MM.1S (cell line): Measurements from ENCODE around the gene SLC16A12.
"Not testable (repeated sequence)": the region's sequence is repeated elsewhere in the genome, so short reads cannot be mapped to it uniquely, and the experiment has no call there.

ENCODE experiments used
- DNase-seq: peaks from one replicate; pipeline ENCODE4 v3.0.0-alpha.2; 2015
- H2AFZ ChIP-seq: fragments of 300-600 bp; sonication (generic); 2 replicates; pipeline ENCODE4 v1.6.0; 2016; ENCODE audit warnings: antibody characterized with exemption, low read length
- H3F3A ChIP-seq: fragments of 300-600 bp; sonication (generic); 2 replicates; pipeline ENCODE4 v1.6.1; 2016; ENCODE audit warnings: mild to moderate bottlenecking, antibody characterized with exemption, low read length, moderate library complexity, mixed read lengths; ENCODE audit not compliant: insufficient read depth
- H3K27ac ChIP-seq: fragments of 300-600 bp; sonication (generic); 2 replicates; pipeline ENCODE4 v1.5.1; 2016; ENCODE audit warnings: mild to moderate bottlenecking, low read length
- H3K27me3 ChIP-seq: fragments of 300-600 bp; sonication (generic); replicated peaks from 2 replicates; pipeline ENCODE4 v1.6.0; 2016; ENCODE audit warnings: low read length; ENCODE audit not compliant: insufficient read depth
- H3K36me3 ChIP-seq: fragments of 300-600 bp; sonication (generic); replicated peaks from 2 replicates; pipeline ENCODE4 v1.6.1; 2016; ENCODE audit warnings: mild to moderate bottlenecking, low read length, mixed read lengths; ENCODE audit not compliant: insufficient read depth
- H3K4me1 ChIP-seq: fragments of 300-600 bp; sonication (generic); 2 replicates; pipeline ENCODE4 v1.6.1; 2016; ENCODE audit warnings: low read length, mixed read lengths
- H3K4me2 ChIP-seq: fragments of 300-600 bp; sonication (generic); 2 replicates; pipeline ENCODE4 v1.6.0; 2016; ENCODE audit warnings: low read depth, low read length
- H3K4me3 ChIP-seq: fragments of 300-600 bp; sonication (generic); 2 replicates; pipeline ENCODE4 v1.5.1; 2016; ENCODE audit warnings: low read length, mixed read lengths
- H3K79me2 ChIP-seq: fragments of 300-600 bp; sonication (generic); 2 replicates; pipeline ENCODE4 v1.6.1; 2016; ENCODE audit warnings: mixed run types, low read length, mixed read lengths
- H3K9ac ChIP-seq: fragments of 300-600 bp; sonication (generic); 2 replicates; pipeline ENCODE4 v1.6.1; 2016; ENCODE audit warnings: low read length, mixed read lengths
- H3K9me2 ChIP-seq: fragments of 300-600 bp; sonication (generic); replicated peaks from 2 replicates; pipeline ENCODE4 v1.6.1; 2016; ENCODE audit warnings: mild to moderate bottlenecking, low read length, mixed read lengths; ENCODE audit not compliant: insufficient read depth
- H3K9me3 ChIP-seq: fragments of 300-600 bp; sonication (generic); replicated peaks from 2 replicates; pipeline ENCODE4 v1.6.1; 2016; ENCODE audit warnings: mild to moderate bottlenecking, low read length, mixed read lengths; ENCODE audit not compliant: insufficient read depth
- H4K20me1 ChIP-seq: fragments of 300-600 bp; sonication (generic); 2 replicates; pipeline ENCODE4 v1.6.1; 2016; ENCODE audit warnings: mild to moderate bottlenecking, low read length, moderate library complexity, mixed read lengths; ENCODE audit not compliant: insufficient read depth
- EZH2 ChIP-seq: fragments of 300-600 bp; sonication (generic); optimal IDR thresholded peaks from 2 replicates; pipeline ENCODE3; 2017; ENCODE audit warnings: low read depth, mild to moderate bottlenecking, antibody characterized with exemption, low read length, mixed read lengths
- EZH2phosphoT487 ChIP-seq: fragments of 300-600 bp; sonication (generic); IDR thresholded peaks from 2 replicates; pipeline ENCODE4 v1.6.1; 2018; ENCODE audit warnings: antibody characterized with exemption, low read length
- TF ChIP-seq, protein P1 (sequence below): fragments of 300-600 bp; sonication (generic); IDR thresholded peaks from 2 replicates; pipeline ENCODE4 v1.5.1; 2016; ENCODE audit warnings: antibody characterized with exemption, low read length, mixed read lengths

The SLC16A12 gene

DNA sequence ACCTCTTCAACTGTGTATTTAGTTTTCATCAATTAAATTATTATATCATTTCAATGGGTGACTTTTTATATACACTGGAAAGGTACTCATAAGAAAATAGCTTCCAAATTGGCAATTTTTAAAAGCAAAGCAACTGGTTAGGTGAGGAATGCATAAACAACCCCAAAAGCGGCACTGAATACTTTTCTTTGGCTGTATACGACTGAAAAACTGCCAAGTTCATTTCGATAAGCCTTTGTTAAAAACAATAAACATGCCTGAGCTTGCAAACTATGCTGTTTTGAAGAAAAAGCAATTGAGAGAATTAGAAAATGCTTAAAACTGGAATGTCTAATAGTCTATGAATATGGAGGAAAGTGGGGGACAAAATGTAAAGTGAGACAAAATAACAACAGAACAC, 2.9 kb downstream of the SLC16A12 start:
- no peaks in the 10 kb centered on the region for H3K9me3 ChIP-seq
- no peak for DNase-seq
- H3K27me3 ChIP-seq, result no peaks in the 10 kb centered on the region

DNA sequence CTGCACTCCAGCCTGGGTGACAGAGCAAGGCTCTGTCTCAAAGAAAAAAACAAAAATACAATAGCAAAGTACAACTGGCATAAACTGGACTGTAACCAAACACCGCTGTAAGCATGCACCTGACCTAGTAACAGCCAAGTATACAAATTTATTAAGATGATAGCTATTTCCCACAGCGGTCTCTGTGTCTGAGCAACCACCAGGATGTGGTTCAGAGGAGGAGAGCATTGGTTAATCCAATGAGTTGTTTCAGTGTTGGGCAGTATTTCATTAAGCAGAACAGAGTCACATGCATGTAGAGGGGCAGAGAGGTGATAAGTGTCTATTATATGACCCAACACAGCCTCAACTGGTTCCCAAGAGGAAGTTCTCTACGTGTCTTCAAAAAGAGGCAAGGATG, 4.0 kb downstream of the SLC16A12 start:
- Histone ChIP-seq H3K9me3 (no peaks in the 10 kb centered on the region), H3K4me2 (no peak overlapping the region), H3K79me2 (no peaks in the 10 kb centered on the region), H3K27ac (no peak overlapping the region), H3K4me1 (no peaks in the 10 kb centered on the region), H3K4me3 (no peak overlapping the region), H4K20me1 (no peaks in the 10 kb centered on the region), H2AFZ (no peak overlapping the region), H3K36me3 (no peaks in the 10 kb centered on the region), H3F3A (no peaks in the 10 kb centered on the region), H3K9ac (no peak overlapping the region), H3K27me3 (no peaks in the 10 kb centered on the region), H3K9me2 (no peaks in the 10 kb centered on the region)
- TF ChIP-seq EZH2 (no peak), EZH2phosphoT487 (no peak)
- TF ChIP-seq, protein P1, sequence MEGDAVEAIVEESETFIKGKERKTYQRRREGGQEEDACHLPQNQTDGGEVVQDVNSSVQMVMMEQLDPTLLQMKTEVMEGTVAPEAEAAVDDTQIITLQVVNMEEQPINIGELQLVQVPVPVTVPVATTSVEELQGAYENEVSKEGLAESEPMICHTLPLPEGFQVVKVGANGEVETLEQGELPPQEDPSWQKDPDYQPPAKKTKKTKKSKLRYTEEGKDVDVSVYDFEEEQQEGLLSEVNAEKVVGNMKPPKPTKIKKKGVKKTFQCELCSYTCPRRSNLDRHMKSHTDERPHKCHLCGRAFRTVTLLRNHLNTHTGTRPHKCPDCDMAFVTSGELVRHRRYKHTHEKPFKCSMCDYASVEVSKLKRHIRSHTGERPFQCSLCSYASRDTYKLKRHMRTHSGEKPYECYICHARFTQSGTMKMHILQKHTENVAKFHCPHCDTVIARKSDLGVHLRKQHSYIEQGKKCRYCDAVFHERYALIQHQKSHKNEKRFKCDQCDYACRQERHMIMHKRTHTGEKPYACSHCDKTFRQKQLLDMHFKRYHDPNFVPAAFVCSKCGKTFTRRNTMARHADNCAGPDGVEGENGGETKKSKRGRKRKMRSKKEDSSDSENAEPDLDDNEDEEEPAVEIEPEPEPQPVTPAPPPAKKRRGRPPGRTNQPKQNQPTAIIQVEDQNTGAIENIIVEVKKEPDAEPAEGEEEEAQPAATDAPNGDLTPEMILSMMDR, result no peak
- DNase-seq, result no peak

More for the DNA sequence above, 2.9 kb downstream of the SLC16A12 start:
- no peak overlapping the region for H3K4me3 ChIP-seq
- H3K4me2 ChIP-seq, result no peak overlapping the region
- H3K36me3 ChIP-seq, result no peaks in the 10 kb centered on the region
- no peaks in the 10 kb centered on the region for H4K20me1 ChIP-seq
- H3K9me2 ChIP-seq, result no peaks in the 10 kb centered on the region
- H3K27ac ChIP-seq, result no peak overlapping the region
- no peak overlapping the region for H2AFZ ChIP-seq
- TF ChIP-seq EZH2 (no peak), EZH2phosphoT487 (no peak)
- H3K4me1 ChIP-seq, result no peaks in the 10 kb centered on the region
- H3F3A ChIP-seq, result no peaks in the 10 kb centered on the region
- H3K9ac ChIP-seq, result no peak overlapping the region
- H3K79me2 ChIP-seq, result no peaks in the 10 kb centered on the region

DNA sequence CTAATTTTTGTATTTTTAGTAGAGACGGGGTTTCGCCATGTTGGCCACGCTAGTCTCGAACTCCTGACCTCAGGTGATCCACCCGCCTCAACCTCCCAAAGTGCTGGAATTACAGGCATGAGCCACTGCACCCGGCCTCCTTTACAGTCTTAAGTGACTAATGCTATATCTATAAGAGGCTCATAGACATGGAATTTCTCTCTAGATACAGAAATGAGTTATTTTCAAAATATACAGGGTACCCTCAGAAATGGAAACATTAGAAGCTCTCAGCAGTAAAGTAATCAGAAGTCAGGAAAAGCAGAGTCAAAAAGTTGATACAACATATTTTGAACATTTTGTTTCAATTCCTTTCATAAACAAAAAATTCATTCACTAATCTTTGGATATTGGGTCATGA, 5.7 kb downstream of the SLC16A12 start:
- H3K9ac ChIP-seq, H3K27me3 ChIP-seq, H3K4me2 ChIP-seq, H3K27ac ChIP-seq, H3K9me3 ChIP-seq, H2AFZ ChIP-seq, H3K36me3 ChIP-seq, DNase-seq, H4K20me1 ChIP-seq, H3F3A ChIP-seq, H3K79me2 ChIP-seq, H3K4me1 ChIP-seq, H3K4me3 ChIP-seq, H3K9me2 ChIP-seq: not testable (repeated sequence)

DNA sequence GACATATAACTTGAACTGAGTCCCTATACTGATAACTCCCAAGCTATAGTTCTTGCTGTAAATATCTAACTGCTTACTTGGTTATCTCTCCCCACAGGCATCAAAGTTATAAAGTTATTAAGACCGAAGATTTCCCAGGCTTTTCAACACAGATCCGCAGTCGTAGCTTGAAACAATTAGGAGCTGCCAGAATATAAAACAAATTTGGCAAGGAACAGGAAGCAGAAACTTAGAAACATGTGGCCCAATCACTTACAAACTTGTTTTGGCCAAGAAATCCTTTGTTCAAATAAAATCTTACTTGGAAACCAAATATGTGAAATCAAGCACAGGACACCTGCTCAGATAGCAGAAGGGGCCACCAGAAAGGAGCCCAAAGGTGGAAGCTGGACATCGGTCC, 9.0 kb downstream of the SLC16A12 start:
- TF ChIP-seq, protein P1, result no peak
- no peak for TF ChIP-seq EZH2phosphoT487
- no peak for TF ChIP-seq EZH2
- no peaks in the 10 kb centered on the region for H3F3A ChIP-seq
- H2AFZ ChIP-seq, result no peak overlapping the region

More for the DNA sequence above, 9.0 kb downstream of the SLC16A12 start:
- Histone ChIP-seq H3K9ac (no peak overlapping the region), H3K9me3 (no peaks in the 10 kb centered on the region), H3K27ac (no peak overlapping the region), H3K4me3 (no peak overlapping the region), H3K4me1 (no peaks in the 10 kb centered on the region), H3K36me3 (no peaks in the 10 kb centered on the region), H4K20me1 (no peaks in the 10 kb centered on the region), H3K27me3 (no peaks in the 10 kb centered on the region), H3K4me2 (no peak overlapping the region), H3K79me2 (no peaks in the 10 kb centered on the region), H3K9me2 (no peaks in the 10 kb centered on the region)
- DNase-seq, result no peak
